Thyroid gland (tissue), 4 donors: ENCODE measurements around the gene CHD8.

Experiments used
- POLR2A ChIP-seq, 2 donors: fragments of 450-650 bp; IDR thresholded peaks; one replicate each; pipeline ENCODE4 v1.6.1; 2017; ENCODE audit warnings: antibody characterized with exemption in 2 of 2, mild to moderate bottlenecking in 2 of 2, moderate library complexity in 1 of 2
- TF ChIP-seq, protein P1 (sequence below), 6 experiments: fragments of 200-600 bp in 3 of 6; fragments of 450-650 bp in 3 of 6; sonication (generic) in 3 of 6; IDR thresholded peaks; one replicate each; pipeline ENCODE4 v1.5.1; 2016 to 2019; ENCODE audit warnings: antibody characterized with exemption in 6 of 6, mild to moderate bottlenecking in 2 of 6, inconsistent platforms in 1 of 6, moderate library complexity in 1 of 6

DNA sequence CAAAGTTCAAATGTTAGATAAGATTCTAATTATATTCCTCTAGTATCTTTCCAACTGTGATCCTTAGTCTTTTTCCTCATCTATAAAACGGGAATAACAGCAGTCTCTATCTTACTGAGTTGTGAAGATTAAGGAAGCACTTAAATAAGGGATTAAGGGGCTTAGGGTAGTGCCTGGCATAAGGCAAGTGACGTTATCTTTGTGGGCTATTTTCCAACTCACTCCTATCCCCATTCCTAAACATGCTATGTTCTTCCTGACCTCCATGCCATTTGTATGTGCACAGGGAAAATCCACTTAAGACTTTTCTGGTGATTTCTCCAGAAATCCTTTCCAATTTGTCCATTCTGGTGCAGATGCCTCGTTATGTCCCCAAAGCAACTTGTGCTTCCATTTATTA is 105.4 kb downstream of the CHD8 start:
- TF ChIP-seq, protein P1, sequence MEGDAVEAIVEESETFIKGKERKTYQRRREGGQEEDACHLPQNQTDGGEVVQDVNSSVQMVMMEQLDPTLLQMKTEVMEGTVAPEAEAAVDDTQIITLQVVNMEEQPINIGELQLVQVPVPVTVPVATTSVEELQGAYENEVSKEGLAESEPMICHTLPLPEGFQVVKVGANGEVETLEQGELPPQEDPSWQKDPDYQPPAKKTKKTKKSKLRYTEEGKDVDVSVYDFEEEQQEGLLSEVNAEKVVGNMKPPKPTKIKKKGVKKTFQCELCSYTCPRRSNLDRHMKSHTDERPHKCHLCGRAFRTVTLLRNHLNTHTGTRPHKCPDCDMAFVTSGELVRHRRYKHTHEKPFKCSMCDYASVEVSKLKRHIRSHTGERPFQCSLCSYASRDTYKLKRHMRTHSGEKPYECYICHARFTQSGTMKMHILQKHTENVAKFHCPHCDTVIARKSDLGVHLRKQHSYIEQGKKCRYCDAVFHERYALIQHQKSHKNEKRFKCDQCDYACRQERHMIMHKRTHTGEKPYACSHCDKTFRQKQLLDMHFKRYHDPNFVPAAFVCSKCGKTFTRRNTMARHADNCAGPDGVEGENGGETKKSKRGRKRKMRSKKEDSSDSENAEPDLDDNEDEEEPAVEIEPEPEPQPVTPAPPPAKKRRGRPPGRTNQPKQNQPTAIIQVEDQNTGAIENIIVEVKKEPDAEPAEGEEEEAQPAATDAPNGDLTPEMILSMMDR (IDR thresholded peaks at IDR 0.05) = no peak
- TF ChIP-seq POLR2A (IDR thresholded peaks at IDR 0.05) = no peak
